BLaER1 (cell line): Measurements from ENCODE around the gene SH3GL3.

Source experiments
- H3K27ac ChIP-seq: shearing (Covaris generic); formaldehyde crosslinking; 2 replicates; pipeline ENCODE4 v1.8.1; 2022
- H3K27me3 ChIP-seq: shearing (Covaris generic); formaldehyde crosslinking; 2 replicates; pipeline ENCODE4 v1.8.1; 2022
- H3K36me3 ChIP-seq: shearing (Covaris generic); formaldehyde crosslinking; 2 replicates; pipeline ENCODE4 v1.8.1; 2022
- H3K4me1 ChIP-seq: shearing (Covaris generic); formaldehyde crosslinking; 2 replicates; pipeline ENCODE4 v1.8.1; 2022
- H3K4me2 ChIP-seq: shearing (Covaris generic); formaldehyde crosslinking; 2 replicates; pipeline ENCODE4 v1.8.1; 2022
- H3K4me3 ChIP-seq: shearing (Covaris generic); formaldehyde crosslinking; 2 replicates; pipeline ENCODE4 v1.8.1; 2022
- H3K9ac ChIP-seq: shearing (Covaris generic); formaldehyde crosslinking; 2 replicates; pipeline ENCODE4 v1.8.1; 2022
- H3K9me3 ChIP-seq: shearing (Covaris generic); formaldehyde crosslinking; 2 replicates; pipeline ENCODE4 v1.8.1; 2022
- H4K20me1 ChIP-seq: shearing (Covaris generic); formaldehyde crosslinking; 2 replicates; pipeline ENCODE4 v1.8.1; 2022
- Cebpa-rat ChIP-seq: shearing (Covaris generic); IDR thresholded peaks from 2 replicates; pipeline ENCODE4 v1.8.1; 2022

The SH3GL3 gene

GRCh38 chr15:83558146-83558545, 111.0 kb downstream of the SH3GL3 start:
- Histone ChIP-seq H3K4me2 (no peak overlapping the region), H3K27me3 (no peaks in the 10 kb centered on the region), H3K9me3 (no peaks in the 10 kb centered on the region), H4K20me1 (no peaks in the 10 kb centered on the region), H3K9ac (no peak overlapping the region), H3K36me3 (no peaks in the 10 kb centered on the region), H3K4me3 (no peak overlapping the region), H3K27ac (no peak overlapping the region), H3K4me1 (no peaks in the 10 kb centered on the region)
- 0 out of 2 replicates have a peak, but pooled peaks have one; percentile 18 for TF ChIP-seq Cebpa-rat

- TF ChIP-seq Cebpa-rat = no peak
- H3K4me3 ChIP-seq = no peak overlapping the region
- H3K36me3 ChIP-seq = no peaks in the 10 kb centered on the region
- no peak overlapping the region for H3K4me2 ChIP-seq
- H3K9ac ChIP-seq = no peak overlapping the region
- no peaks in the 10 kb centered on the region for H3K4me1 ChIP-seq
- H3K9me3 ChIP-seq = no peaks in the 10 kb centered on the region
- H4K20me1 ChIP-seq = no peaks in the 10 kb centered on the region
- no peak overlapping the region for H3K27ac ChIP-seq
- no peaks in the 10 kb centered on the region for H3K27me3 ChIP-seq
Observed at GRCh38 chr15:83559310-83559966, 112.3 kb downstream of the SH3GL3 start.

GRCh38 chr15:83561661-83562060, 114.5 kb downstream of the SH3GL3 start:
- Histone ChIP-seq H3K9me3 (no peaks in the 10 kb centered on the region), H3K4me3 (no peak overlapping the region), H3K4me1 (peaks cover 2% of the 10 kb centered on the region), H3K27me3 (no peaks in the 10 kb centered on the region), H3K9ac (no peak overlapping the region), H3K36me3 (no peaks in the 10 kb centered on the region), H3K27ac (no peak overlapping the region), H4K20me1 (no peaks in the 10 kb centered on the region), H3K4me2 (no peak overlapping the region)
- no peak for TF ChIP-seq Cebpa-rat

- no peak for TF ChIP-seq Cebpa-rat
- Histone ChIP-seq H3K9ac (no peak overlapping the region), H3K4me3 (no peak overlapping the region), H3K4me1 (peaks cover 13% of the 10 kb centered on the region), H3K27me3 (no peaks in the 10 kb centered on the region), H4K20me1 (no peaks in the 10 kb centered on the region), H3K9me3 (no peaks in the 10 kb centered on the region), H3K4me2 (no peak overlapping the region), H3K27ac (no peak overlapping the region), H3K36me3 (no peaks in the 10 kb centered on the region)
Observed at GRCh38 chr15:83565138-83565537, 118.0 kb downstream of the SH3GL3 start.

GRCh38 chr15:83565553-83566159, 118.5 kb downstream of the SH3GL3 start:
- peaks cover 13% of the 10 kb centered on the region for H3K4me1 ChIP-seq
- no peaks in the 10 kb centered on the region for H3K36me3 ChIP-seq
- no peak overlapping the region for H3K9ac ChIP-seq
- H3K4me3 ChIP-seq = no peak overlapping the region
- TF ChIP-seq Cebpa-rat = no peak
- no peaks in the 10 kb centered on the region for H3K9me3 ChIP-seq
- H4K20me1 ChIP-seq = no peaks in the 10 kb centered on the region
- H3K4me2 ChIP-seq = no peak overlapping the region
- H3K27ac ChIP-seq = no peak overlapping the region
- no peaks in the 10 kb centered on the region for H3K27me3 ChIP-seq

GRCh38 chr15:83567318-83567717, 120.2 kb downstream of the SH3GL3 start:
- H3K27ac ChIP-seq = no peak overlapping the region
- peak overlapping the region; percentile 63 for H3K4me2 ChIP-seq

GRCh38 chr15:83569341-83569740, 122.2 kb downstream of the SH3GL3 start:
- Histone ChIP-seq H3K27me3 (no peaks in the 10 kb centered on the region), H3K9me3 (no peaks in the 10 kb centered on the region), H4K20me1 (no peaks in the 10 kb centered on the region), H3K4me1 (peaks cover 13% of the 10 kb centered on the region), H3K4me3 (no peak overlapping the region), H3K4me2 (no peak overlapping the region), H3K36me3 (no peaks in the 10 kb centered on the region), H3K27ac (no peak overlapping the region), H3K9ac (no peak overlapping the region)
- no peak for TF ChIP-seq Cebpa-rat

More at GRCh38 chr15:83567318-83567717, 120.2 kb downstream of the SH3GL3 start:
- Histone ChIP-seq H3K36me3 (no peaks in the 10 kb centered on the region), H3K9me3 (no peaks in the 10 kb centered on the region), H3K4me3 (no peak overlapping the region), H4K20me1 (no peaks in the 10 kb centered on the region), H3K4me1 (peaks cover 13% of the 10 kb centered on the region), H3K27me3 (no peaks in the 10 kb centered on the region), H3K9ac (no peak overlapping the region)
- TF ChIP-seq Cebpa-rat = no peak

GRCh38 chr15:83570756-83571155, 123.6 kb downstream of the SH3GL3 start:
- Histone ChIP-seq H3K27me3 (no peaks in the 10 kb centered on the region), H3K36me3 (no peaks in the 10 kb centered on the region), H4K20me1 (no peaks in the 10 kb centered on the region), H3K4me1 (peaks cover 13% of the 10 kb centered on the region), H3K9me3 (no peaks in the 10 kb centered on the region), H3K27ac (no peak overlapping the region), H3K4me3 (no peak overlapping the region), H3K9ac (no peak overlapping the region), H3K4me2 (no peak overlapping the region)
- no peak for TF ChIP-seq Cebpa-rat

- no peak overlapping the region for H3K27ac ChIP-seq
- no peak overlapping the region for H3K4me2 ChIP-seq
- H3K4me1 ChIP-seq = peaks cover 7% of the 10 kb centered on the region
- H3K27me3 ChIP-seq = no peaks in the 10 kb centered on the region
- H3K9ac ChIP-seq = no peak overlapping the region
- no peaks in the 10 kb centered on the region for H3K36me3 ChIP-seq
- H4K20me1 ChIP-seq = no peaks in the 10 kb centered on the region
- no peak overlapping the region for H3K4me3 ChIP-seq
- H3K9me3 ChIP-seq = no peaks in the 10 kb centered on the region
- TF ChIP-seq Cebpa-rat = no peak
Observed at GRCh38 chr15:83571820-83572707, 124.9 kb downstream of the SH3GL3 start.

GRCh38 chr15:83574345-83574744, 127.2 kb downstream of the SH3GL3 start:
- no peaks in the 10 kb centered on the region for H4K20me1 ChIP-seq
- no peak overlapping the region for H3K9ac ChIP-seq
- H3K27me3 ChIP-seq = no peaks in the 10 kb centered on the region
- H3K4me1 ChIP-seq = no peaks in the 10 kb centered on the region
- H3K27ac ChIP-seq = no peak overlapping the region
- no peaks in the 10 kb centered on the region for H3K36me3 ChIP-seq
- H3K9me3 ChIP-seq = no peaks in the 10 kb centered on the region; the same call in 1 of the 2 replicates
- H3K4me2 ChIP-seq = no peak overlapping the region
- TF ChIP-seq Cebpa-rat = no peak
- H3K4me3 ChIP-seq = no peak overlapping the region
